ENCODE results near the gene OSBPL7. TPM values are rescaled to one million over a fixed set of nuclear protein-coding genes. Genes with fewer than 3 reads are reported as not detected.

OSBPL7 gene
- total RNA-seq, 1 donor from 2014 or later = 5.1 TPM

DNA sequence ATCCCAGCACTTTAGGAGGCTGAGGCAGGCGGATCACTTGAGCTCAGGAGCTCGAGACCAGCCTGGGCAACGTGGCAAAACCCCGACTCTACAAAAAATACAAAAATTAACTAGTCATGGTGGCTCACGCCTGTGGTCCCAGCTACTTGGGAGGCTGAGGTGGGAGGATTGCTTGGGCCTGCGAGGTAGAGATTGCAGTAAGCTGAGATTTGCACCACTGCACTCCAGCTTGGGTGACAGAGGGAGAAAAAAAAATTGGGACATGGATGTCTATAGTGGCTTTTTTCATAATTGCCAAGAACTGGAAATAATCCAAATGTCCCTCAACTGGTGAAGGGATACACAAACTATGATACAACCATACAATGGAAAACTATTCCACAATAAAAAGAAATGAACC, 28.6 kb downstream of the OSBPL7 start:
- Histone ChIP-seq H3K4me1 (no peaks in the 10 kb centered on the region), H3K36me3 (no peaks in the 10 kb centered on the region), H3F3A (ENCODE audit: low read depth) (peaks cover 13% of the 10 kb centered on the region), H3K4me3 (no peak overlapping the region), H3K27ac (no peak overlapping the region), H2AFZ (replicated peaks) (no peak overlapping the region), H3K9me3 (ENCODE audit: low read depth) (no peaks in the 10 kb centered on the region), H3K79me2 (ENCODE audit: low read depth) (no peaks in the 10 kb centered on the region), H3K27me3 (peaks cover 86% of the 10 kb centered on the region), H3K4me2 (no peak overlapping the region), H4K20me1 (ENCODE audit: low read depth) (peaks cover 12% of the 10 kb centered on the region), H3K9ac (no peak overlapping the region)
- TF ChIP-seq, protein P1, sequence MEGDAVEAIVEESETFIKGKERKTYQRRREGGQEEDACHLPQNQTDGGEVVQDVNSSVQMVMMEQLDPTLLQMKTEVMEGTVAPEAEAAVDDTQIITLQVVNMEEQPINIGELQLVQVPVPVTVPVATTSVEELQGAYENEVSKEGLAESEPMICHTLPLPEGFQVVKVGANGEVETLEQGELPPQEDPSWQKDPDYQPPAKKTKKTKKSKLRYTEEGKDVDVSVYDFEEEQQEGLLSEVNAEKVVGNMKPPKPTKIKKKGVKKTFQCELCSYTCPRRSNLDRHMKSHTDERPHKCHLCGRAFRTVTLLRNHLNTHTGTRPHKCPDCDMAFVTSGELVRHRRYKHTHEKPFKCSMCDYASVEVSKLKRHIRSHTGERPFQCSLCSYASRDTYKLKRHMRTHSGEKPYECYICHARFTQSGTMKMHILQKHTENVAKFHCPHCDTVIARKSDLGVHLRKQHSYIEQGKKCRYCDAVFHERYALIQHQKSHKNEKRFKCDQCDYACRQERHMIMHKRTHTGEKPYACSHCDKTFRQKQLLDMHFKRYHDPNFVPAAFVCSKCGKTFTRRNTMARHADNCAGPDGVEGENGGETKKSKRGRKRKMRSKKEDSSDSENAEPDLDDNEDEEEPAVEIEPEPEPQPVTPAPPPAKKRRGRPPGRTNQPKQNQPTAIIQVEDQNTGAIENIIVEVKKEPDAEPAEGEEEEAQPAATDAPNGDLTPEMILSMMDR (IDR thresholded peaks at IDR 0.05) = no peak
- TF ChIP-seq EZH2 (IDR thresholded peaks at IDR 0.05) (no peak), EZH2phosphoT487 (IDR thresholded peaks at IDR 0.05) (no peak)
- Mint-ChIP-seq H3K4me3 (no peak overlapping the region), H3K9me3 (peaks cover 3% of the 10 kb centered on the region), H3K27ac (no peak overlapping the region), H3K36me3 (peaks cover 1% of the 10 kb centered on the region), H3K4me1 (peaks cover 2% of the 10 kb centered on the region), H3K27me3 (ENCODE audit: insufficient read depth, low read depth) (peaks cover 62% of the 10 kb centered on the region)
- DNase-seq (ENCODE audit: low spot score) = no peak

DNA sequence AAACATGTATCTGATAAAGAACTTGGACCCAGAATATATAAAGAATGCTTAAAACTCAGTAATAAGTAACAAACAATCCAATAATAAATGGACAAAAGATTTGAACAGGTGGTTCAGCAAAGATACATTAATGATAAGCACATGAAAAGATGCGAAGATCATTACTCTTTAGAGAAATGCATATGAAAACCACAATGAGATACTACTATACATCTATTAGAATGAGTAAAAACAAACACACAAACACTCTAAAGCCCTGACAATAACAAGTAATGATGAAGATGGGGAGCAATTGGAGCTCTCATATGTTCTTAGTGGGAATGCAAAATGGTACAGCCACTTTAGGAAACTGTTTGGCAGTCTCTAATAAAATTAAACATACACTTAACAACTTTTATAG, 29.1 kb downstream of the OSBPL7 start:
- Histone ChIP-seq H3K36me3 (no peaks in the 10 kb centered on the region), H3K79me2 (ENCODE audit: low read depth) (no peaks in the 10 kb centered on the region), H3K27ac (no peak overlapping the region), H3K4me2 (no peak overlapping the region), H3K9me3 (ENCODE audit: low read depth) (no peaks in the 10 kb centered on the region), H2AFZ (replicated peaks) (no peak overlapping the region), H3K4me1 (no peaks in the 10 kb centered on the region), H3K27me3 (peaks cover 91% of the 10 kb centered on the region), H3F3A (ENCODE audit: low read depth) (peaks cover 13% of the 10 kb centered on the region), H3K4me3 (no peak overlapping the region), H4K20me1 (ENCODE audit: low read depth) (peaks cover 11% of the 10 kb centered on the region), H3K9ac (no peak overlapping the region)
- TF ChIP-seq EZH2phosphoT487 (IDR thresholded peaks at IDR 0.05) (no peak), EZH2 (IDR thresholded peaks at IDR 0.05) (no peak)
- TF ChIP-seq, protein P1 (IDR thresholded peaks at IDR 0.05) = no peak
- H3K27ac Mint-ChIP-seq = no peak overlapping the region
- DNase-seq (ENCODE audit: low spot score) = no peak
- H3K4me1 Mint-ChIP-seq = peaks cover 2% of the 10 kb centered on the region
- H3K27me3 Mint-ChIP-seq (ENCODE audit: insufficient read depth, low read depth) = peaks cover 57% of the 10 kb centered on the region
- peaks cover 1% of the 10 kb centered on the region for H3K36me3 Mint-ChIP-seq
- no peak overlapping the region for H3K4me3 Mint-ChIP-seq
- peaks cover 3% of the 10 kb centered on the region for H3K9me3 Mint-ChIP-seq

DNA sequence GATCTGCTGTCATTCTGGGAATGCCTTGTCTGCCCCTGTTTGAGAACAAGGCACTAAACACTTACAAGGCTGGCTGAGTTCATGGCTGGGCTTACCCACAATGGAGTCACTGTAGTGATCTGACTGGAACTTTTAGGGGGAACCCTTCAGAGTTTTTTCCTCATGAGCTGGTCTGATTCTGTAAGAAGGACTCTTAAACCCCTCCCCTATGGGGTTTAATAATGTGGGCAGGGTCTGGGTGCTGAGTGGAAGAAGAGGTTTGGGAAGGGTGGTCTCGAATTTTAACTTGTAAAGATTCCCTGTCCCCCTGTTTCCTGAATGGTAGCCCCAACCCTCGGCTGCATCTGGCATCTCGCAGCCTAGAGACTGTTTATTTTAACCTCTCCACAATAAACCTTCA, 30.6 kb downstream of the OSBPL7 start:
- Mint-ChIP-seq H3K4me1 (peaks cover 2% of the 10 kb centered on the region), H3K36me3 (peaks cover 1% of the 10 kb centered on the region), H3K9me3 (peaks cover 3% of the 10 kb centered on the region), H3K27ac (no peak overlapping the region), H3K4me3 (no peak overlapping the region), H3K27me3 (ENCODE audit: insufficient read depth, low read depth) (peaks cover 62% of the 10 kb centered on the region)
- no peak overlapping the region for H3K9ac ChIP-seq
- no peak overlapping the region for H3K4me3 ChIP-seq
- no peaks in the 10 kb centered on the region for H3K9me3 ChIP-seq (ENCODE audit: low read depth)
- DNase-seq (ENCODE audit: low spot score) = no peak
- H3K36me3 ChIP-seq = no peaks in the 10 kb centered on the region
- H3K27me3 ChIP-seq = peaks cover 100% of the 10 kb centered on the region
- peaks cover 13% of the 10 kb centered on the region for H3F3A ChIP-seq (ENCODE audit: low read depth)
- H3K4me1 ChIP-seq = no peaks in the 10 kb centered on the region
- H3K27ac ChIP-seq = no peak overlapping the region
- peaks cover 15% of the 10 kb centered on the region for H4K20me1 ChIP-seq (ENCODE audit: low read depth)
- no peak for TF ChIP-seq EZH2 (IDR thresholded peaks at IDR 0.05)
- TF ChIP-seq, protein P1 (IDR thresholded peaks at IDR 0.05) = no peak
- no peak for TF ChIP-seq EZH2phosphoT487 (IDR thresholded peaks at IDR 0.05)
- H2AFZ ChIP-seq (replicated peaks) = no peak overlapping the region
- no peak overlapping the region for H3K4me2 ChIP-seq
- H3K79me2 ChIP-seq (ENCODE audit: low read depth) = no peaks in the 10 kb centered on the region

Measured in neural progenitor cell (in vitro differentiated cells).